K562 treated with DMSO at 1 percent for 4 hours (cell line): Measurements from ENCODE around the gene FAM174A. TPM values are rescaled to one million over a fixed set of nuclear protein-coding genes. Genes with fewer than 3 reads are reported as not detected.

Experiments
- total RNA-seq: library from RNA; unstranded; fragments of 300-600 nt; gene quantifications from 2 replicates; pipeline ENCODE4 v1.2.3, GENCODE V29; 2022; ENCODE audit not compliant: insufficient read depth

The FAM174A gene
- total RNA-seq, result 2.2 and 7.5 TPM in 2 replicates

GRCh38 chr5:100535060-100536005, at the start of gene FAM174A:
FAM174A (plus strand) TSS chr5:100535374; CDS start chr5:100535531, 157 bp downstream.

